ENCODE results near the gene MDP1.

DNA sequence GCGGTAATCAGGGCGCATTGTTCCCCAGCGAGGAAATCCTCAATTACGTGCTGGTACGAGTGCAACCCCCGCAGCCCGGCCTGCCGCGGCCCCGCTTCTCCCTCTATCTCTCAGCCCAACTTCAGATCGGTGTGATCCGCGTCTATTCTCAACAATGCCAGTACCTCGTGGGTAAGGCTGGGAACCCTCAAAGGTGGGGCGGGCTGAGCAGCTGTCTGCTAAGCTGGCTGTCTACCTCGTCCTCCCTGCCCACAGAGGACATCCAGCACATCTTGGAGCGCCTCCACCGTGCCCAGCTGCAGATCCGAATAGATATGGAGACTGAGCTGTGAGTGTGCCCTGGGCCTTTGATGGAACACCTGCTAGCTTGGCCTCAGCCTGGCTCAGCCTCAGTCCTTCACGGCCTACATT lies 43.0 kb downstream of the MDP1 start:
- TF ChIP-seq CTCF (IDR thresholded peaks at IDR 0.05) (no peak), POLR2A (IDR thresholded peaks at IDR 0.05) (no peak), POLR2AphosphoS5 (IDR thresholded peaks at IDR 0.05) (no peak)

Measured in prostate gland (tissue), 2 donors.